Brain microvascular endothelial cell (primary cell): Measurements from ENCODE around the gene TELO2.

Experiments
- DNase-seq: peaks from one replicate; pipeline ENCODE4 v3.0.0-alpha.2; 2020
- H3K27ac ChIP-seq: fragments of 250-450 bp; sonication (Bioruptor Pico); 2 replicates; pipeline ENCODE4 v1.5.1; 2020; ENCODE audit warnings: mild to moderate bottlenecking, moderate library complexity
- H3K27me3 ChIP-seq: fragments of 250-450 bp; sonication (Bioruptor Pico); replicated peaks from 2 replicates; pipeline ENCODE4 v1.5.1; 2020; ENCODE audit warnings: mild to moderate bottlenecking
- H3K36me3 ChIP-seq: fragments of 250-450 bp; sonication (Bioruptor Pico); replicated peaks from 2 replicates; pipeline ENCODE4 v1.5.1; 2020; ENCODE audit warnings: mild to moderate bottlenecking
- H3K4me3 ChIP-seq: 2 replicates; pipeline ENCODE4 v1.5.1; 2011; ENCODE audit warnings: low read depth, mild to moderate bottlenecking, control low read depth, low read length, moderate library complexity
- CTCF ChIP-seq: IDR thresholded peaks from 2 replicates; pipeline ENCODE4 v1.5.1; 2011; ENCODE audit warnings: low read depth, mild to moderate bottlenecking, moderate library complexity, low read length, control low read depth, inconsistent platforms; ENCODE audit errors: missing control alignments
- in situ Hi-C: cut with HindIII; loops from 2 replicates; pipeline ENCODE4 v1.10.0; 2017; ENCODE audit warnings: low sequenced_read_pairs, low pct_ligation_motif_present

The TELO2 gene

GRCh38 chr16:1505073-1505844 lies 12.1 kb downstream of the TELO2 start:
- in situ Hi-C loops = no loop called here
- H3K36me3 ChIP-seq = peaks cover 32% of the 10 kb centered on the region

GRCh38 chr16:1505912-1506311 lies 12.8 kb downstream of the TELO2 start:
- H3K4me3 ChIP-seq = no peak overlapping the region
- H3K27ac ChIP-seq = no peak overlapping the region
- H3K27me3 ChIP-seq = no peaks in the 10 kb centered on the region
- no peak for TF ChIP-seq CTCF
- H3K36me3 ChIP-seq = peaks cover 27% of the 10 kb centered on the region
- no peak for DNase-seq
- in situ Hi-C loops = no loop called here

More at GRCh38 chr16:1505073-1505844, 12.1 kb downstream of the TELO2 start:
- Histone ChIP-seq H3K27me3 (no peaks in the 10 kb centered on the region), H3K4me3 (no peak overlapping the region), H3K27ac (no peak overlapping the region)
- no peak for TF ChIP-seq CTCF
- no peak for DNase-seq

GRCh38 chr16:1506494-1507213 lies 13.5 kb downstream of the TELO2 start:
- TF ChIP-seq CTCF = no peak
- in situ Hi-C loops = no loop called here
- no peak overlapping the region for H3K27ac ChIP-seq
- no peaks in the 10 kb centered on the region for H3K27me3 ChIP-seq
- H3K36me3 ChIP-seq = peaks cover 20% of the 10 kb centered on the region
- no peak for DNase-seq
- no peak overlapping the region for H3K4me3 ChIP-seq

- no peak overlapping the region for H3K27ac ChIP-seq
- peaks cover 6% of the 10 kb centered on the region for H3K36me3 ChIP-seq
- no peak overlapping the region for H3K4me3 ChIP-seq
- in situ Hi-C loops = no loop called here
- no peaks in the 10 kb centered on the region for H3K27me3 ChIP-seq
- TF ChIP-seq CTCF = no peak
- no peak for DNase-seq
Measured at GRCh38 chr16:1508494-1509187, 15.5 kb downstream of the TELO2 start.

GRCh38 chr16:1509307-1510221 lies 16.4 kb downstream of the TELO2 start:
- TF ChIP-seq CTCF = no peak
- H3K27ac ChIP-seq = no peak overlapping the region
- H3K27me3 ChIP-seq = no peaks in the 10 kb centered on the region
- in situ Hi-C loops = no loop called here
- no peak for DNase-seq
- peaks cover 4% of the 10 kb centered on the region for H3K36me3 ChIP-seq
- H3K4me3 ChIP-seq = no peak overlapping the region
